HG03342 (cell line): ENCODE measurements around the gene ORAI1.
A peak's percentile ranks its signal among the peaks of the same experiment; 100 is the strongest.
"Not testable (repeated sequence)": the region's sequence is repeated elsewhere in the genome, so short reads cannot be mapped to it uniquely, and the experiment has no call there.

Experiments
- ATAC-seq: cut with Tn5 transposase; IDR thresholded peaks from one replicate; pipeline ENCODE4 v1.9.1; 2021; ENCODE audit warnings: mild to moderate bottlenecking, moderate library complexity; ENCODE audit not compliant: unreplicated experiment

ORAI1 gene

DNA sequence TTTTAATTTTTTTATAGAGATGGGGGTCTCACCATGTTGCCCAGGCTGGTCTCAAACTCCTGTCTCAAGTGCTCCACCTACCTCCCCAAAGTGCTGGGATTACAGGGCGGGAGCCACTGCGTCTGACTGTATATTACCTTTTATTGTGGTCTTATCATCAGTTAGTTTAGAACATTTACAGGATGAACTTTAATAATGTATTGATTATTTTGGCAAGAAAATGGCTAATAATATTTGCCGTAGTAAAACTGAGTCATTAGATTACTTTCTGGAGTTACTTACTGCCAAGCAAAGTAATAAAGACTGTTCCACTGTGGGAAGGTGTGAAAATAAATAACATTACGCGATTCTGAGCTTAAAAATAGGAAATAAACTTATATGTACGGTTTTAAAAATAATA is 23.6 kb upstream of the ORAI1 start:
- ATAC-seq = no peak

DNA sequence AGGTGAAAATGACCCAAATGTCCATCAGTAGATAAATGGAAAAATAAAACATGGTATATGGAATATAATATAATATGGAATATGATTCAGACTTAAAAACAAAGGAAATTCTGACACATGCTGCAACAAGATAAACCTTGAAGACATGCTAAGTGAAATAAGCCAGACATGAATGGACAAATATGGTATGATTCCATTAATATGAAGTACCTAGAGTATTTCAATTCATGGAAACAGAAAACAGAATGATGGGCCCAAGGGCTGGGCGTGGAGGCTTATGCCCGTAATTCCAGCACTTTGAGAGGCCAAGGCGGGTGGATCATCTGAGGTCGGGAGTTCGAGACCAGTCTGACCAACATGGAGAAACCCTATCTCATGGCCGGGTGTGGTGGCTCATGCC is 22.7 kb upstream of the ORAI1 start:
- ATAC-seq = no peak

DNA sequence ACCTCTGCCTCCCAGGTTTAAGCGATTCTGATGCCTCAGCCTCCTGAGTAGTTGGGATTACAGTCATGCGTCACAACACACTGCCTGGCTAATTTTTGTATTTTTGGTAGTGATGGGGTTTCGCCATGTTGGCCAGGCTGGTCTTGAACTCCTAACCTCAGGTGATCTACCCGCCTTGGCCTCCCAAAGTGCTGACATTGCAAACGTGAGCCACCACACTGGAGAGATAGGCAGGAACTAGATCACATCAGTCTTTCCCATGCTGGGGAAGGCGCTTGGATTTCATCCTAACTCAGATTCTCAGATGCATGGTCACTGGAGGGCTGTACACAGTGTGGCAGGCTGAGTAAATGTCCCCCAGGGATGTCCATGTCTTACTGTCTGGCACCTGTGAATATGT is 18.0 kb upstream of the ORAI1 start:
- no peak for ATAC-seq

DNA sequence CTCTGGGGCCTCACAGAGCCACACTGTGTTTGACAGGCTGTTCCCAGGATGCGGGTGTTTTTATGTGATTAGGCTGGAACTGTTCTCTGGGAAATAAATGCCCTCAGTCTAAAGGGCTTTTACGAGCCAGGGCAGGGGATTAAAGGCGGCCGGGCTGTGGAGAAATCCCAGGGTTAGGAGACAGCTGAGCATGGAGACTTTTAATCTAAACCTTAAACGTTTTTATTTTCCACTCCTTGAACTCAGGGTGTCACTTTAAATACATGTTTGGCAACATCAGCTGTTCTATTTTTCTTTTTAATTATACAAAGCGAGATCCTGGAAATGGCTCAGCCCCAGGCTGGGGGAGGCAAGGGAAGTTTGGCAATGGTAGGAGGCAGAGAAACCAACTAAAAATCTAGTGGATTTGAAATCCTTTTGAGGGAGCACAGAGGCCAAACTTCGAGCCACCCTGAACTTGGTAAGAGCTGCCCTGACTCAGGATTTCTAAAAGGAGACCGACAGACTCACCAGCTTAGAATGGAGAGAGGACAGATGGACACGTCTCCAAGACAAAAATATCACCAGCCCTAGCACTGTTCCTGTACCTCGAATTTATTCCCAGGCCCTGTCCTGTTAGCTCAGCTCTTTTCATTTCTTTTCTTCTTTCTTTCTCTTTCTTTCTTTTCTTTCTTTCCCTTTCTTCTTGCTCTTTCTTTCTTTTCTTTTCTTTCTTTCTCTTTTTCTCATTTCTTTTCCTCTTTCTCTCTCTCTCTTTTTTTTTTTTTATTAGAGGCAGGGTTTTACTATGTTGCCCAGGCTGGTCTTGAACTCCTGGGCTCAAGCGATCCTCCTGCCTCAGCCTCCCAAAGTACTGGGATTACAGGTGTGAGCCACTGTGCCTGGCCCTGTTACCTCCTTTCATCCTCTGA is 15.8 kb upstream of the ORAI1 start:
- no peak for ATAC-seq

DNA sequence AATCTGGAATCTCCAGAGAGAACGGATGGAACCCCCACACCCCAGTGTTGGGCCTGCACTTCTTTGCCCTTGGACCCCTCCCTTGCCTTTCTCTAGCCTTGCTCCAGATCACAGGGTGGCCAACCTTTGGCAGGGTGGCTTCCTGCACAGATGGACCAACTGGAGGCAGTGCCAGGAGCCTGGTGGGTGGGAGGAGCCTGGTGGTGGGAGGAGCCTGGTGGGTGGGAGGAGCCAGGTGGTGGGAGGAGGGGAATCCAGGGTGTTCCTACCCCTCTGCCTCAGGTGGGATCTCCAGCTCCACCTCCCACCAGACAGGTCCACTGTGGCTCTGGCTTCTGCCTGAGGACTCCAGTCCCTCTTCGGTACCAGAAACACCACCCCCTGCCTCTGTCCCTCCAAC is 15.0 kb upstream of the ORAI1 start:
- ATAC-seq = no peak

DNA sequence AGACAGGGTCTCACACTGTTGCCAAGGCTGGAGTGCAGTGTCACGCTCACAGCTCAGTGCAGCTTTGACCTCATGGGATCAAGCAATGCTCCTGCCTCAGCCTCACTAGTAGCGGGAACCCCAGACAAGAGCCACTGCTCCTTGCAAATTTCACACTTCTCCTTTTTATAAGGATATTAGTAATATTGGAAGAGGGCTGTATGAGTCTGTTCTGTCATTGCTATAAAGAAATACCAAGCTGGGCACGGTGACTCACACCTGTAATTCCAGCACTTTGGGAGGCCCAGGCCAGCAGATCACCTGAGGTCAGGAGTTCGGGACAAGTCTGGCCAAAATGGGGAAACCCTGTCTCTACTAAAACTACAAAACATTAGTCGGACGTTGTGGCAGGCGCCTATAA is 12.9 kb upstream of the ORAI1 start:
- no peak for ATAC-seq

DNA sequence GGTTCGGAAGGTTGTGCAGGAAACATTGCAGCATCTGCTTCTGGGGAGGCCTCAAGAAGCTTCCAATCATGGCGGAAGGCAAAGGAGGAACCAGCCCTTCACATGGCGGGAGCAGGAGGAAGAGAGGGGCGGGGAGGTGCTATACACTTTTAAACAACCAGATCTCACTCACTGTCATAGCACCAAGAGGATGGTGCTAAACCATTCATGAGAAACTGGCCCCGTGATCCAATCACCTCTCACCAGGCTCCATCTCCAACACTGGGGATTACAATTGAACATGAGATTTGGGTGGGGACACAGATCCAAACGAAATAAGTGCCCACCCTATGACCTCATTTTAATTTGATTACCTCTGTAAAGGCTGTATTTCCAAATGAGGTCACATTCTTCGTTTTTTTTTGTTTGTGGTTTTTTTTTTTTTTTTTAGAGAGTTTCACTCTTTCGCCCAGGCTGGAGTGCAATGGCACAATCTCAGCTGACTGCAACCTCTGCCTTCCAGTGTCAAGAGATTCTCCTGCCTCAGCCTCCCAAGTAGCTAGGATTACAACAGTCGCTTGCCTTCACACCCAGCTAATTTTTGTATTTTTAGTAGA is 11.4 kb upstream of the ORAI1 start:
- no peak for ATAC-seq

DNA sequence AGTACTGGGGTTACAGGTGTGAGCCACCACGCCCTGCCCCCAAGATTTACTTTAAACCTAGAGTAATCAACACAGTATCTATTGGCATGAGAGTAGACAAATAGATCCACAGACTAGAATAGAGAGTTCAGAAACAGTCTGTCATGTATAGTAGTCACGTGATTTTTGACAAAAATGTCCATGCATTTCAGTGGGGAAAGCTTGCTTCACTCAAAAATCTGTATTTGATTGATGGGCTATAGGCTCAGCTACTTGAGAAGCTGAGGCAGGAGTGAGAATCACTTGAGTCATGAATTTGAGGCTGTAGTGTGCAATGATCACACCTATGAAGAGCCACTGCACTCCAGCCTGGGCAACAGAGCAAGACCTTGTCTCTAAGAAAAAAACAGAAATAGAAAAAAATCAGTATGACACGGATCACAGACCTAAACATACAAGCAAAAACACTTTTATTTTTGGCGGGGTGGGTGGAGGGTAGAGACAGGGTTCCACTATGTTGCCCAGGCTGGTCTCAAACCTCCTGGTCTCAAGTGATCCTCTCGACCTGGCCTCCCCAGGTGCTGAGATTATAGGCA is 7.6 kb upstream of the ORAI1 start:
- ATAC-seq = no peak

DNA sequence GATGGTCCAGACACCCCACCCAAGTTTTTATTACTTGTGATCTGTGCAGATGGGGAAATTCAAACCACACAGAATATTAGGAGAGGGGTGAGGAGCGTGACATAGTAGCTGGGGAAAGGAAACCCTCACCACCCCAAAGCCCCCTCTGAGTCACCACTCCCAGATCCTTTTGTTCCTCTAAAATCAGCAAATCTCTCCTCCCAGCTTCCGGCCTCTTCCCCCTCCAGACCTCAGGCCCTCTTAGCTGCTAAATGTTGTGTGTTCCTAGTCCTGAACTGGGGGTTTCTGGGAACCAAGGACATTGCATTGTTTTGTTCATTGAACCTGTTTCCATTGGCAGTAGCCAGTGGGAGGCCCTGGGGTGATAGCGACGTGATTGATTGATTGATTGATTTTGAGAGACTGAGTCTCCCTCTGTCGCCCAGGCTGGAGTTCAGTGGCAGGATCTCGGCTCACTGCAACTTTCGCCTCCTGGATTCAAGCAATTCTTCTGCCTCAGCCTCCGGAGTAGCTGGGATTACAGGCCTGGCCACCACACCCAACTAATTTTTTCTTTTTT is 5.9 kb upstream of the ORAI1 start:
- no peak for ATAC-seq

DNA sequence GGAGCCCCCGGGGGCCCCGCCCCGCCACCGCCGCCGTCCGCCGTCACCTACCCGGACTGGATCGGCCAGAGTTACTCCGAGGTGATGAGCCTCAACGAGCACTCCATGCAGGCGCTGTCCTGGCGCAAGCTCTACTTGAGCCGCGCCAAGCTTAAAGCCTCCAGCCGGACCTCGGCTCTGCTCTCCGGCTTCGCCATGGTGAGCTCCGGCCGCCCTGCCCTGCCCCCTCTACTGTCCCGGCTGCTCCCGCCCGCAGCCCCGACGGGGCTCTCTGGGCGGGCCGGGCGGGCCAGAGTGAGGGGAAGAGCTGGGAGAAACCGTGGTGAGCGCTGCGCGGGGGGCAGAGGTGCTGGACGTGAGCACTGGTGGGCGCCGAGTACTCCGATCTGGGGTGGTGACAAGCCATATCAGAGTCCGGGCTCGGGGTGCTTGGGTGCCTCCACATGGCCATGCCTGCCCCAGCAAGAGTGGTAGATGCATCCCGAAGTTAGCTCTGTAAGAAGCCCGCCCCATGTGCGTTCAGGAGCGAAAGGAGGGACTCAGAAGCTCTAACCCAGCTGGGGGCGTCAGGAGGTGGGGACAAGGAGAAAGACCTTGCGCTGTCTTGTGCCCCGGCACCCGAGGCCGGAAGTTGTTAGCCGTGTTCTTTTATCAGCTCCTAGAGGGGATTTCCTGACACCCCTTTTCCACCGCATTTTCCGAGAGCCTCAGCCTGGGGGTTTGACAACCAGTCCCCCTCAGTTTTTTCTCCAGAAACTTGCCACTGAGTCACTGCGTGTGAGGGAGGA is 717 bp downstream of the ORAI1 start:
- ATAC-seq = peak; percentile 25

DNA sequence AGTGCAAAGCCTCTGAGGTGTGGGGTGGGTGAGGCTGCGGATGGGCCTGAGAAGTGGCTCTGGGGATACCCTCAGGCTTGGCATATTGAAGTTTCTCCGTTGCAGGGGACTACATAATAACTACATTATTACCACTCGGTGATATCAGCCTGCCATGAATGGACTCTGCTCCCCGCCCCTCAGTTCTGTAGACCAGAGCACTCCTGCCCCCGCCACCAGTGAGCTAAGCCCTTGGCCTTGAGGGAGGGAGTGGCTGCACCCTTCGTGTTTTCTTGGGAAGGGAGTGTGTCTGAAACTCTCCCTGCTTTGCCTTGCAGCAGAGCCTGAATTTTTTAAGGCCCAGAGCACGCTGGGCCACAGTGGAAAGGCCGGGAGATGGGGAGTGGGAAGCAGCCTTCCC is 1.7 kb downstream of the ORAI1 start:
- no peak for ATAC-seq

DNA sequence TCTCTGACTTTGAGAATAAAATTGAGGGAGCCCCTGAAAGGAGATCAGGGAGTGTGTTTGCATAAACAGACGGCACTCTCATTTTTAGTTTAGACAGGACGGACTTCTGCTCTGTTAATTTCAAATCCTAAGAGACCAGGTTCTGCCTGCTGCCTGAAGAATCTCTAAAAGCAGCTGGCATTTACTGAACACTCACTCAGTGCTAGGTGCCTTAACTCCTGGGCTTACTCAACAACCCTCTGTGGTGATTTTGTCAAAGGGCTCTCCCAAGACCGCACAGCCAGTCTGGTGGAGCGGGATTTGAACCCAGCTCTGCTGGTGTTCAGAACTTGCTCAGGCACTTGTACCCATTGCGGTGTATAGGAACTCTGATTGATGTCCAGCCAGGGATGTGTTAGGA is 2.2 kb downstream of the ORAI1 start:
- no peak for ATAC-seq

DNA sequence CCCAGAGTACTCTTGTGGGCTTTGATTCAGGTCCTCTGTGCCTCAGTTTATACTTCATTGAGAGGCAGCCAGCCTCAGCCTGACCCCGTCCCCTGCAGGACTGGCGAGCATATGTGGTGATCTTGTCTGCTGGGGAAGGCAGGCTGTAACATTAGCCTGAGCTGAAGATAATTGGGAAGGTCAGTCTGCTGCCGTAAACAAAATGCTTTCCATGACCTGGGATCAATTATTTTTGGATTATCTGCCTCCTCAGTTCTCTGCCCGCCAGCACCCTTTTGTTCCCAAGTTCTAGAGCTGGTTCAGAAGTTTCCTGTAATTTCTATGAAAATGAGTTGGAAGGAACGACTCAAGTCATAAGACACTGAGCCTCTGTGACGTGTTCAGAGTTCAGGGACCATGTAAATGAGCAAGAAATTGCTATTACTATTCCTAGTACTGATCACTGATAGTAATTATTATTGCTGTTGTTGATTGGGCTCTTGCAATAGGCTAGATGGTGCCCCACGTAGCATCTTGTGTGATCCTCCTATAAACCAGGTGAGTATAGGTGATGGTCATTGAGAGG is 4.5 kb downstream of the ORAI1 start:
- ATAC-seq = no peak

DNA sequence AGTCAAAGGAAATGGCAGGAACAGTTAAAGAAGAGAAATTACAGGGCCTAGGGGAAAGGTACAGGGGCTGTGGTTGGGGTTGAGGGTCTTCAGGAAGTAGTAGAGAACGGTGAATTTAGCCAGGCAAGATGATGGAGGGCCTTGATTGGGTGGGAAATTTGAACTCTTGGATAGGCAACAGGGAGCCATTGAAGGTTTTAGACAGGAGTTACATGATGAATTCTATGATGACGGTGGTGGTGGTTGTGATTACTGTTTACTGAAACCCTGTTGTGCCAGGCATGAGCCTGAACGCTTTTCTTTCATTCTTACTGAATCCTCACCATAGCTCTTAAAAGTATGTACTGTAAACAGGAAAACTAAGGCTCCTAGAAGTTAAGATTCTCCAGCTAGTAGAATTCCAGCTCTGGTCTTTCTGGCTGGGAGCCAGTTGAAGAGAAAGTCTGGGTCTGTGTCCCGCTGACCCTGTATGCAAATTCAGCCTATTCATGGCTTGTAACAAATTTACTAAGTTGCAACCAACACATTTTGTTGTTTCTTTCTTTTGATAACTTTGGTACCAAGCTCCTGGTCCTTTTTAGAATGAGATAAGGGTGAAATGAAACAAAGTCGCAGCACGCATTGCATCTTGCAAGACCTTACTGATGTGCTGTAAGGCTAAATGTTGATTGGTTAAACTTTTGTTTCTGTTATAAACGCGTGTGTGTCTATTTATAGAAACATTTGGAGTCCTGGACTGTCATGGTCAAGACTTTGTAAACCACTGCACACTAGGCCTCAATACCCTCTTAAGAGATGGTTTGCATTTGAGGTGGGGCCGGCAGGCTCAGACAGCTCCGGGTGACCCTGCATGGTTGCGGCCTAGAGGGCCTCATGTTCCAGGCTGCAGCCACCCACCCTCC is 6.0 kb downstream of the ORAI1 start:
- no peak for ATAC-seq

DNA sequence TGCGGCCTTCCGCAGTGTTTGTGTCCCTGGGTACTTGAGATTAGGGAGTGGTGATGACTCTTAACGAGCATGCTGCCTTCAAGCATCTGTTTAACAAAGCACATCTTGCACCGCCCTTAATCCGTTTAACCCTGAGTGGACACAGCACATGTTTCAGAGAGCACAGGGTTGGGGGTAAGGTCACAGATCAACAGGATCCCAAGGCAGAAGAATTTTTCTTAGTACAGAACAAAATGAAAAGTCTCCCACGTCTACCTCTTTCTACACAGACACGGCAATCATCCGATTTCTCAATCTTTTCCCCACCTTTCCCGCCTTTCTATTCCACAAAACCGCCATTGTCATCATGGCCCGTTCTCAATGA is 7.5 kb downstream of the ORAI1 start:
- not testable (repeated sequence) for ATAC-seq

DNA sequence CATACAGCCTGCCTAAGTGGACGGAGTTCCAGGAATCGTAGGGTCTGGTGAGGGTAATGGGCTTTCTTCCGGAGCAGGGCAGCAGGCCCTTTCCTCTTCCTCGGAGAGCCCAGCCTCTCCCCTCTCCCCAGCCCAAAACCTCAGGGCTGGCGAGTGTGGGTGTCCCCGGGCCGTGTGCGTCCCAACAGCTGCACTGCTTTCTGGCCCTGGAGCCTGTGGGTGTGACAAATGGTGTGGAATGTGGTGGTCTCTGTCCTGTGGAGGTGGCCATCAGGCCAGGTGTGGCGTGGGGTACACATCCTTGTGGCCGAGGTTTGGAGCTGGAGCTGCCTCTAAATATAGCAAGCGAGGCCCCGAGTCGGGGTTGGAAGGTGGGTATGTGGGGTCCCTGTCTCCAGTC is 8.5 kb downstream of the ORAI1 start:
- no peak for ATAC-seq

DNA sequence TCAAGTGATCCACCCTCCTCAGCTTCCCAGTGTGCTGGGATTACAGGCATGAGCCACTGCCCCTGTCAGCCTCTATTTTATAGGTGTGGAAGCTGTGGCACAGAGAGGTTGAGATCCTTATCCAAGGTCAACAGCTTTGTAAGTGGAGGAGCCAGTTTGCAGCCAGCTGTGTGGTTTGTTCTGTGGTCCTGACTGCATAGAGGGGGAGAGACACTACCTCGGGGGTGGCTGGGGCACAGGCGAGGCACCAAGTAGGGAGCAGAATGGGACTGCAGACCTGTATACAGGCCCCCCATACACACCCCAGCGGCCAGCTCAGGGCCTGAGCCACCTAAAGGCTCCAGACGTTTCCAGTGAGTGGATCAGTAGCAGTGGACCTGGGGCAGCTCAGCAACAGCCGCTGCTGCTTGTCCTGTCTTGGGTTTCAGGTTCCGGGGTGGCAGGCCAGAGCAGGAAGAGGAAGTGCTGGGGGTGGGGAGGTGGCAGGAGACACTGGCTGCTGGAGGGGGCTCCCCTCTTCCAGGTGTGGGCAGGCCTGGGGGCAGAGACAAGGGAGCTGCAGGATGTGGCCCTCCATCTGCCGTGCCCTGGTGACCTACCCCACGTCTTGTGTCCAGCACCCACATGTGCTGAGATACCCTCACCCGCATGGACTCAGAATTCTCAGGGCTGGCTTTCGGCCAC is 11.0 kb downstream of the ORAI1 start:
- ATAC-seq = no peak

DNA sequence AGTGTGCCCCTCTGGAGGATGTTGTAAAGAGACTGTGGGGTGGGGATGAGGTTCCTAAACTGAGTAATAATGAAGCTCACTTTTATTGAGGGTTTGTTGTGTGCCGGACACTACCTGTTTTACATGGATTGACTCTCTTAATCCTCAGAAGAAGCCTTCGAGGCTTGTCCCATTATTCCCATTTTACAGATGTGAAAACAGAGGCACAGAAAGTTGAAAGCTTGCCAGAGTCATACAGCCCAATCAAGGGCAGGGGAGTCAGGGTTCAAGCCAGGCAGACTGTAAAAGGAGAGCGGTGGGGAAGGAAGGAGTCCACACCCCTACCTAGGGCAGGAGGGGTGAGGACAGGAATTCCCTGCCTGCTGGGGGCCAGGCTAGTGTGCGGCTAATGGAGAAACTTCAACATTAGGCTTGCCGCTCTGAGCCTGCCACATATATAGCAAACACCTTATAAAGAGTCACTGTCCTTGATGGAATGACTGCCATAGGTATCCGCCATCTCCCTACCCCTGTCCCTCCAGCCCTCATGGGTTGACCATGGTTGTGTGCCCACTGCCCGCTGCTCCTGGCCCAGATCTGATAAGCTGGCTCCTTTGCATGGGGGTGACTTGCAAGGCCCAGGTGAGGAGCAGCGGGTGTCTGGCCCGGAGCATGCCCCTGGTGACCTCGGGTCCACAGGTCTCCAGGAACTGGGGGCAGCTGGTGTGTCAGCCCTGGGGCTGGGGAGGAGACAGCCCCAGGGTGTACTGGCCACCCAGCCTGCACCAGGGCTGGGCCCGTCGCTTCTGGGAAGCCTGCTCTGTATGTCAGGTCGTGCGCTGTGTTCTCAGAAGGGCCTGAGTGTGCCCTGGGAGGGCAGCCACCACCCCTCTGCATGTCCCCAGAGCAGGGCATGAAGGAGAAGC is 12.2 kb downstream of the ORAI1 start:
- ATAC-seq = no peak

DNA sequence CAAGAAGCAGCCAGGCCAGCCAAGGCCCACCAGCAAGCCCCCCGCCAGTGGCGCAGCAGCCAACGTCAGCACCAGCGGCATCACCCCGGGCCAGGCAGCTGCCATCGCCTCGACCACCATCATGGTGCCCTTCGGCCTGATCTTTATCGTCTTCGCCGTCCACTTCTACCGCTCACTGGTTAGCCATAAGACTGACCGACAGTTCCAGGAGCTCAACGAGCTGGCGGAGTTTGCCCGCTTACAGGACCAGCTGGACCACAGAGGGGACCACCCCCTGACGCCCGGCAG is 15.0 kb downstream of the ORAI1 start:
- no peak for ATAC-seq
